ENCODE measurements around the gene KRT74.

KRT74 gene

DNA sequence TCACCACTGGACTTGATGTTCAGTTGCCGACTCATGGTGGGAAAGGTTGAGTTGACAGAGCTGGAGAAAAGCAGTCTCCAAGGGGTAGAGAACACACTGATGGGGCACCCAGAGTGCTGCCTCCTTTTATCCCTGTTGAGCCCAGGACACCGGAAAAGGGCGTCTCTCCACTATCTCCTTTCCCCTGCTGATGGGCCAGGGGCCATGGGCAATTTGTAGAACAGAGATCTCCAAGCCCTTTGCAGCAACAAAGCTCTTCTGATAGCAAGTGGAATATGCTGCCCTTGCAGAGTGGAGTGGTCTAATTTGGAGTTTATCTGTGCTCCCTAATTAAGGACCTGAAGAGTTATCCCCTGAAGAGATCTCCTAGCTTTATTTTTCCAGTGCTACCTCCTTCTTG, at the start of gene KRT74:
Gene KRT74 (minus strand): TSS at position 101 of the 400 bp plus-strand sequence. CDS start 66 bp downstream, at position 35.
- DNase-seq, result no peak

DNA sequence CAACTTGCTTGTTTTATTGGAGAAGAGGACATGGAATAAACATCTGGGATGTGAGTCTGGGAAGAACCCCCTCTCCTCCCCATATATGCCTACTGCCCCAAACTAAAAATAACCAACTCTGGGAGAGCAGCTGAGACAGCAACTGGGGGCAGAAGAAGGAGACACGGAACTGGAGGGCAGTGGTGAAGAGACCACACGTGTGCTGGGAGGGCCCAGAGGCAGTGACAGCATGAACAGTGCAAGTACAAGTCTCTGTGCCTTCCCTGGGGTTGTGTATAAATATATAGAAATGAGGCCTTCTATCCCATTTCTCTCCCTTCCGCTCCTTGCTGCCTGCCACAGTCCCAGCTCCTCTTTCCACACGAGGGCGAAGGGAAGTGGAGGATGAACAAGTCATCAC, 48.7 kb upstream of the KRT74 start:
- no peak for DNase-seq

DNA sequence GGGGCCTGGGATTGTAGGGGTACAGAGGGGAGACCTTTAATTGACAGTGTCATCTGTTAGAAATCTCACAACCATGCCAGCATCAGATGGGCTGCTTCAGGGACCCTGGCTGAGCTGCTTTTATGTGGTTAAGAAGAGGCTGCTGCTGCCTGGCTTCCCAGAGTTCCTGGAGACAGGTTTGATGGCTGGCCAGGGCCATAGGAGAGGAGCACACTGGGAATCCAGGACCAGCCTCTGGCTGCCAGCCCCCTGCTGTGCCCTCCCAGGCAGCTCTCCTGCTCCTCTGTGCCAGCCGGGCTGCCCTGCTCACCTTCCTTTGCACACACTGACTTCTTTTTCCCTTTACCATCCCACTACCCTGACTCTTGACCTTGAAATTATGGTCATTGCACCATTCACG, 45.2 kb upstream of the KRT74 start:
- DNase-seq, result no peak

DNA sequence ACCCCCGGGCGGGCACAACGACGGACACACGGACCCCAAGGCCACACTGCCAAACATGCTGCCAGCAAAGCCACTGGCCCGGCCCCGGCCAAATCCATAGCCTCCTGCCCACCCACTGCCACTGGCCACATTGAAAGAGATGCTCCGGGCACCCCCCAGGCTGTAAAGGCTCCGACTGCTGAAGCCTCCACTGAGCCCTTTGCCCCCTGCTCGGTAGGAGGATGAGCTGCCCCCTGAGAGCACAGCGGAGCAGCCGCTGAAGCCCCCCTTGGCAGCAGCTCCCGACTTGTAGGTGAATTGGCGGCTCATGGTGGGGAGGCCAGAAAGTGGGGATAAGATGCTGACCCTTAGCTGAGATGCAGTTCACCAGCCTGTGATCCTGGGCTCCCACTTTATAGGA, 44.6 kb upstream of the KRT74 start, which contains the start of gene KRT73:
Gene KRT73 (minus strand): TSS at position 344 of the 400 bp plus-strand sequence. CDS start 35 bp downstream, at position 309.
- DNase-seq, result no peak

DNA sequence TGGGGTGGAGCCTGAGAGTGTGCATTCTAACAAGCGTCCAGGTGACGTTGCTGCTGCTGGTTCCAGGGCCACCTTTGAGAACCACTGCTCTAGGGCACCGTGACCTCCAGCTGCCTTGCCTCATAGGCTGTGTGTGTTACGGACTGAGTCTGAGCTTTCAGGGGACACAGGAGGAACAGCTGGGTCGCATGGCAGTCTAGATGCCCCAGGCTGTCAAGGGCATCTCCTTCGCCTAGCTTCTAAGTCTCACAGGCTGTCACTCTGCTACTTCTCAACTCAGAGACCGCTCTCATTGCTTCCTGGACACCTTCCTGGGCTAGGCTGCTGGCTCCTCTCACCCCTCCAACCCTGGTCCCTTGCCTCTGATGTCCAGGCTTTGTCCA, 43.8 kb upstream of the KRT74 start:
- DNase-seq, result no peak

DNA sequence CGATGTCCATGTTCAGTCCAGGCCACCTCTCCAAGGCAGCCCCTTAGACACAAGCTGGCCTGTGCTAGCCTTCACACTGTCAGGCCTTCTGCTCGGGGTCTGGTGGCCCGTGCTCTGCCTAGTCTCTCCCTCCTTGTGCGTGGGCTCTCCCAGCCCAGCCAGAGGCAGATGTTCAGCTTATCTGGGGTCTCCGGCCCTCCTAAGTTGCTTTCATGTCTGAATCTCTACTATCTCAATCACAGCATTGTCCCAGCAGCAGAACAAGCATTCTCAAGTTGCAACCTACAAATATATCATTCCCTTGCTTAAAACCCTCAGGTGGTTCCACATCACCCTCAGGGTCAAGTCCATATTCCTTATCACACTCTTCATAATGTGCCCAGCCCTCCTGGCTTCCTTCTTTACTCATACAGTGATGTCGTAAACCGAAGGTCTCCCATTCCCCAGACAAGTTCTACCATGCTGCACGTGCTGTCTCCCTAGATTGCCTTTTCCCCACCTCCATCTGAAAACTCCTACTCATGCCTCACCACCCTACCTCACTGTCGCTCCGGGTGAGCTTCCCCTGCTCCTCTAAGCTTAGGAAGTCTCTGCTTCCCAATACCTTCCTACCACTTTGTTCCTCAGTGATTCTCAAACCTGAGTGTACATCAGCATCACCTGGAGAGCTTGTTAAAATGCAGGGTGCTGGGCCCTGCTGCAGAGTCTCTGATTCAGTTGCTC, 43.2 kb upstream of the KRT74 start:
- DNase-seq, result no peak

DNA sequence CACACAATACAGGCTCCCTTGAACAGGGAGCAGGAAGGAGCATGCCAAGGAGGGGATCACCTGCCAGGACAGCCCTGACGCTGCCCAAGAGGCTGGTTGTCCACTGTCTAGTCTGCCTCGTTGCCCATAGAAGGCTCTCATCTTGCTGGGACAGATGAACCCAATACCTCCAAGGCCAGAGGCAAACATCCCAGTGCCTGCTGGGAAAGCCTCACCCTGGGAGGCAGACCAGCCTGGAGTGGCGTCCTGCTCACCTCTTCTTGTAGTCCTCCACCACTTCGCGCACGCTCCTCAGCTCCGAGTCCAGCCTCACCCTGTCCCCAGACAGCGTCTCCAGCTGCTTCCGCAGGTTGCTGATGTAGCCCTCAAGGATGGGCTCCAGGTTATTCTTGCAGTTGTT, 42.3 kb upstream of the KRT74 start:
- DNase-seq, result no peak

DNA sequence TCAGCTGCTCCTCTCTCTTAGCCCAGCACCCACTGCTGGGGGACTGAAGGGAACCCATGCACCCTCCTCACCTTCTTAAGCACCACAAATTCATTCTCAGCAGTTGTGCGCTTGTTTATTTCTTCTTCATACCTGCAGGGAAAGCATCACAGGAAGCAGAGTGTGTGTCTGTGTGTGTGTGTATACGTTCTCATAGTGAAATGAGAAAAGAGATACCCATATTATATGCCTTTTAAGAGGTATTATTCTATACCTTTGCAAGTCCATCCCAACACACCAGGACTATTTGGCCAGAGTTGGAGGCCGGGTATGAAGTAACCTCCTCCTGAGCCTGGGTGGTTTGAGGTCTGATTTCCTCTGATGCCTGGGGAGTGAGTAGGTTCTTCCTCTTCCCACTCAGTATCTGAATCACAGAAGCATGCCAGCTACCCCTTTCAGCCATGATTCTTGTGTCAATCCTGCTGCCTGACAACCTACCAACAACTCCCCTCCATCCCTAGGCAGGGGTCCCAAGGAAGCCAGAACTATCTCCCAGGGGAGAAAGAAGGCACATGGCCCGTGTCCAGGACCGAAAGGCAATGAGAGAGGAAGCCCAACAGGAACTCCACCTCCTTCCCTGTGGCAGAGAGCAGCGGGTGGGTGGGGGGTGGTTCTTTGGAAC, 41.7 kb upstream of the KRT74 start:
- no peak for DNase-seq

DNA sequence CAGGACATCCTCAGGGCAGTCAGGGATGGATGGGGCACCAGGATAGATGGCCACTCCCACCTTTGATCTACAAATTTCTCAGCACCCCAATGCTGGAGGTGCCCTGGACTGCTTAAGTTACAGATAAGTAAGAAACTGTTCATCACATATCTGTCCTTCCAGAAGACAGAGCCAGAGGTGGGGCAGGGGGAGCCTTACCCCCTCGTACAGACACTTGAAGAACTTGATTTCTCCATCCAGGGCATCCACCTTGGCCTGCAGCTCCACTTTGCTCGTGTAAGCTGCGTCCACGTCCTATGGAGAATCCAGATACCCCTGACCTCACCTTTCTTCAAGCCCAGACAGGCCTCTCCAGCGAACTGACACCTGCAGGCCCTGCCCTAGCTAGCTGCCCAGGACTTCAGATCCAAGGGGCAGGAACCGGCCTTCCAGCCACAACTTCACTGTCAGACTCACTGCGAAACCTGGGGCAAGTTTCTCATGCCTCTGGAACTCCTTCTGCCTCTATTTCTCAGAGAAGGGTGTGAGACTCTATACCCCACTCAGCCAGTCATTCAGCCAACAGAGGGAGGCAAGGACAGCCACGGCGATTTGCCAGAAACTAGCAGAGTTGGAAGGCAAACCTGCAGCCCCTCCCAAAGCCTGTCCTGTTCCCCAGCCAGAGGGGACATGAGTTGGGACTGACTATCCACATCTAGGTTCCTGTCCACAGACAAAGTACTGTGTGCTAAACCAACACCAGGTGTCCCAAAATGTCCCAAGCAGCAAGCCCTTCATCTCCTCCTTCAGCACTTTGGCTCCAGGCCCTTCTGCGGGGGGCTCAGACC, 41.0 kb upstream of the KRT74 start:
- DNase-seq, result no peak

DNA sequence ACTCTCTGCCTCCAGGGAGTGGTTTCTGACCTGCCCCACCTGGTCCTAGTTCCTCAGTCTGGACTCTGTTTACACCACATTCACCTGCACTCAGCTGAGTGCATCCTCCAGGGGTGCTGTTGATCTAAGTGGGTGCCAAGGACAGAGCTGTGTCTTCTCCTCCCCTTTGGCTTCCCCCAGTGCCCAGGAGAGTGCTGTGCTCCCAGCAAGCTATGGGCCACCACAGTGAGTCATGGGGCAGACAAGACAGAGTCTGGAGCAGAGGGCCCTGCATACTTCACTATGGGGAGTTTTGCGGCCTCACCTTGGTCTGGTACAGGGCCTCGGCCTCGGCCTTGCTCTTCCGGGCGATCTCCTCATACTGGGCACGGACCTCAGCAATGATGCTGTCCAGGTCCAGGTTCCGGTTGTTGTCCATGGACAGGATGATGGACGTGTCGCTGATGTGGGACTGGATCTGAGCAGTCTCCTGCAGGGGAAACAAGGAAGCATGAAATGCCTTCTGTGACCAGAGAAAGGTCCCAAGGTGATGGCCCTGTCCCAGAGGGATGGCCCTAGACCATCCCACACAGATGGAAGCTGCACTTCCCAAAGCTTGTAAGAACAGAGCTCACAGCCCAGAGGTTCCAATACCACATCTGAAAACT, 39.9 kb upstream of the KRT74 start:
- DNase-seq, result no peak

DNA sequence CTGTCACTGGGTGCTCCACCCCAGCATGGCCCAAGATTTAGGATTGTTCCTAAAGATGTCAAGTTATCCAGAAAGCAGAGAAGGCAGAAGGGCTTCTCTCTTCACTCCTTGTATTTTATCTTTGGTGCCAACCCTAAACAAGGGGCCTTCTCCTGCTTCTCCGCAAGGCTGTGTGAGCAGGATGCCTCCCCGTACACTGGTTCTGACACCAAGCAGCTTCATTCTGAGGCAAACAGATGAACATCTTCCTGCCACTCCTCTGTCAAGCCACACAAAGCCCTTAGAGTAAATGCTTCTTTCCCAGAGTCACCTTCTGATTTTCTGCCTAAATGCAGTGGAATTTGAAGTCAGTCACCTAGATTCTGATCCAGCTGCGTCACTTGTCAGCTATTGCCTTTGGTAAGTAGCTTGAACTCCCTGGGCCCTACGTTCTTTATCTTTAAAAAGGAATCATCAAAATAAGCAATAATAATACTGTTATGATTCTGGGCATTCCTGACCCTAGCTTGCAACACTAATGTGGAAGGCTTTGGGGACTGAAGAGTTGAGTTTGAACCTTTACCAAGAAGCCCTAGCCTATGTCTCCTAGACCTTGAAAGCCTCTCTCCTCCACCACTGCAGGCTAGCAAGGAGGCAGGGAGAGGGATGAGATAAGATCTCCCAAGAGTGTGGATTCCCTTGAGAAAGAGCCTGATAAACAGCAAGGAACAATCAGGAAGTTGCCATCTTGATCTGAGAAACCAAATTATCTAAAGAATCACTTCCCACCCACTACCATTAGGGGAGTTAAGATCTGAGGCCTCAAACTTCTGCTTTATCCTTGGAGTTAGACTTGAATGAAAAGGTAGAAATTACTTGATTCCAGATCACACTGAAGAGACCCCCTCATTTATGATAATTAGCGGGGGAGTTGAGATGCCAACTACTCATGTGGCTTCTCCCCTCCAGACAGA, 39.1 kb upstream of the KRT74 start:
- DNase-seq, result no peak

DNA sequence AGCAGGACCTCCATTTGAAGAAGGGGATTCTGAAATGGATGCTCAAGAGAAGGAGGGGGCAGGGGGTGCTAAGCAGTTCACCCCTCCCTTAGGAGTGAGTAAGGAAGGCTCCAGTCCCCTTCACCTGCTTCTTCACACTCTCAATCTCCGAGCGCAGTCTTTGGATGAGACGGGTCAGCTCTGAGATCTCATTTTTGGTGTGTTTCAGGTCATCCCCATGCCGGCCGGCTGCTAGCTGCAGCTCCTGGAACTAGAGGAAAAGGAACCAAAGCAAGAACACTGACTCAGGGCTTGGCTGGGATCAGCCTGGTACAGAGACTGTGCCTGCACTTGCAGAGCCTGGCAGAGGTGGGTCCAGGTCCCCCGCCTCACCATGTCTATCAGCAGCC, 37.4 kb upstream of the KRT74 start:
- no peak for DNase-seq

DNA sequence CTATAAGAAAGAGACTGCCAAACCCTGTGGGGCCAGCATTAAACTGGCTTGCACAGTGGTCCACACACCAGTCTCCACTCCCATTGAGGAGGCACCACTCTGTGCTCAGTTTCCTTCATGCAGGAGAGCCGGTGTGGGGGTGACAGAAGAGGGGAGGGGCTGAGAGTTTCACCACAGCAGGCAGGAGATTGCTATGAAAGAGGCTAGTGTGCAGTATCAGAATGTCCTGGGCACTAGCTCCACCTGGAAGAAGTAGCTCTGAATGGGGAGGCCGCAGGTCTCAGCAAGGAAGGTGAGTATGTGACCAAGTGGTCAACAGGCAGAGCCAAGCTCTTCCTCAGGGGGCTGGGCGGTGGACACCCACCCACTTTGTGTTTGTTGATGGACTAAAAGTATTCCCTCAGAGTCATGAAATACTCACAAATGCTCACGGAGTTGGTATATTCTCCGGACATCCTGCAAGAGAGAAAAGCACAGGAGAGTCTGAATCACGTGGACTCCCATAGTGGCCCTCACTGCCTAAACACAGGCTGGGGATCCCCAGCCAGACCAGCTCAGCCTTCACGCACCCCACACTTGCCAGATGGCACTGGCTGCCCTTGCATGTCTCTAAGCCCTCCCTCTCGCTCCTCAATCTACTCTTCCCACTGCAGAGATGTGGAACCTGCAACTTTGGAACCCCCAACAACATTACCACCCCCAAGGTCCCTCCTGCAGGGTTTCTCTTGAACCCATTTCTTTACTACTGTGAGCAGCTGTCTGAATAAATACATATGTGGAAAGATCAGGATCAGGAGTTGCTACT, 35.4 kb upstream of the KRT74 start:
- DNase-seq, result no peak

DNA sequence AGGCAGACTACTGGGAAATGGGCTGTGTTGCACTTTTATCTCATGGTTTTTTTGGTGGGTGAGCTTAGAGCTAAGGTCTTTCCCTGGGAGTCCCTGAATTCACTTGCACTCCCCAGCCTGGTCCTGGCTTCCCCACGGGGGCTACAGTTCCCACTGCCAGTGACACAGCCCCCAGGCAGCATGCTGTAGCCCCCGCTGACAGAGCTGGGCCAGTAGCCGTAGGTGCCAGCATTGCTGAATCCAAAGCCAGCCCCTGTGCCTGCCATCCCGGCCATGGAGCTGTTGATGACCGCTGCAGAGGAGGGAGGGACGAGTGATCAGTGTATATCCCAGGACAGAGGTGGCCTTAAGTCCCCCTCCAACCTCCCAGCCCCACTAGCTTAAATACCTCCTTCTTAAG, 34.5 kb upstream of the KRT74 start:
- DNase-seq, result no peak

DNA sequence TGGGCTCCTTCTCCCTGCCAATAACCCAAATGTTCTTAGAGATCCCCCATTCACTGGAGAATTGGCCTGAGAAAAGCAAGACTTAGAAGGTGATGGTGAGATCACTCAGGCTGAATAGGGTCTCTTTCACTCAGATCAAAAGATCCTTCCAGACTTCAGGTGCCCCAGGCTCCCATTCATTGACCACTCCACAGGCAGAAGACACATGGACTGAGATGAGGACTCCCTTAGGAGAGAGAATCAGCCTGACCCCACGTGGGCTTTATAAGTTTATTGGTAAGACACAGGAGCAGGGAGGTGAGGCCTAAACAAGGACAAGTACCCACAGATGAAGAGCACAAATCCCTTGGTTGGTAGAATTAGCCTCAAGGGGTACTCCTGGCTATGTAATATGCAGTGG, 33.7 kb upstream of the KRT74 start:
- no peak for DNase-seq

DNA sequence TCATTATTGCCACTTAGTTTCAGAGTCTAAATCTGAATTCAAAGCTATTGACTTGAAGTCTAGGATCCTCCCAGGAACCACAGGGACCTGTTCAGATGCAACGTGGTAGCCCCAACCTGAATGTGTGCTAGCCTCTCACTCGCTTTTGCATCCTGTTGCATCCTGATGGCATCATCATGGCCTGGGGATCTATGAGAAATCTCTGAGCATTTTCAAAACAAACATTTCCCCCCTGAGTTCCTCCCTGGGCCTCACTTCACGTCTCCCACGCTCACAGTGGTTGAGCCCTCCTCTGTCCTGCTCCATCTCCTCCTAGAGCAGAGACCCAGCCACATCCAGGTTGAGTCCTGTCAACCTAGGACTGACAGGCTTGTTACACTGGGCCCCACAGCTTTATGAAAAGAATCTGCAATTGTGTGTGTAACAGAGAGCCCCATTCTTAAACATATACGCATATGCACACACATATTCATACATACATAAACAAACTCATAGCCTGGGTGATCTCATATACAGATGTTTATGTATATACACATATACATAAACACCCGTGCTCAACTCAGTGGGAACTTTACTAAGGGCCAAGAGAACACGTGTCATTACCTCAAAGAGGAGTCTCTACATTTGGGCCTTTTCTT, 33.1 kb upstream of the KRT74 start:
- no peak for DNase-seq

DNA sequence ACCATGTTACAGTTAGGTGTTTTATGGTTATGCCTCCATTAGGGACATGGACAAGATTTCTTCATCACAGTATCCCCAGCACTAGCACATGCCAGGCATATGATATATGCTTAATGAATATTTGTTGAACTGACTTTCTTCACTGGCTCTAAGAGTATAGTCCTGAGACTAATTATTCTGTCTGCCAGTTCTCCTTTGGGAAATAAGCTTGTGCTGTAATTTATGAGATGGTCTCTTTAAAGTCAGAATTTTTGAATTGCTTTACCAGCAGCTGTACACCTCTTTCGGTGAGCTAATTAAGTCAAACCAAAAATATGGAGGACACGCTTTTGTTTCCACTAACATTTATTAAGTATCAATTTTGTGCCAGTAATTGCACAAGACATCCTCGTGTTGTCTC, 32.5 kb upstream of the KRT74 start:
- DNase-seq, result no peak

DNA sequence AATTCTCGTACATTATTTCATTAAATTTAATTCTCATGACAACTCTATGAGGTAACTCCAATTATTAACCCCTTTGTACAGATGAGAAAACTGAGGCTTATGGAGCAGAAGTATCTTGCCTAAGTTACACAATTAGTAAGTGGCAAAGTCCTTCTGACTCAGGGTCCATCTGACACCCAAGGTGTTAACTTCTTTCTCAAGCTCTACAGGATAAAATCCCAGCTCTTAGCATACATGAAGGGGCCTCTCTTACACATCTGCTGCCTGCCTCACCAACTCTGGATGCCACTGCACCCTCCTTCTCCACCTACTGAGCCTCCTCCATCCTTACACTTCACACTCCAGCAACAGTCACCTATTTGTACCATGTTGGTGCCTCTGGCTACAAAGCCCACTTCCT, 31.9 kb upstream of the KRT74 start:
- DNase-seq, result no peak

DNA sequence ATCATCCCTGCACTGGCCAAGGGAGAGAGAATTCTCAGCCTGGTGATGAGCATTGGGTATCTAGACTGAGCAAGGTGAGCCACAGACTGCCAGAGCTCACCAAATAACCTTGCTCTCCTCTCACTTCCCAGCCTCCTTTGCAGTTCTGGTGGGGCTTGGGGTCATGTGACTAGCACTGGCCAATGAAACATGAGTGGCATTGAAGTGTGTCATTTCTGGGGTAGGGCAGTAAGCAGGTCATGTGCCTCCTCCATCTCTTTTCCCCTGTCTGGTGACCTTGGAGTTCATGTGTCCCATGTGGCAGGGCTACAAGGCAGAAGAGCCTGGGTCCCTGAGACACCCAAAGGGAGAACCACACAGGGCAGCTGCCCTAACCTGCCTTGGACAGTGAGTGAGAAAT, 31.2 kb upstream of the KRT74 start:
- DNase-seq, result no peak

DNA sequence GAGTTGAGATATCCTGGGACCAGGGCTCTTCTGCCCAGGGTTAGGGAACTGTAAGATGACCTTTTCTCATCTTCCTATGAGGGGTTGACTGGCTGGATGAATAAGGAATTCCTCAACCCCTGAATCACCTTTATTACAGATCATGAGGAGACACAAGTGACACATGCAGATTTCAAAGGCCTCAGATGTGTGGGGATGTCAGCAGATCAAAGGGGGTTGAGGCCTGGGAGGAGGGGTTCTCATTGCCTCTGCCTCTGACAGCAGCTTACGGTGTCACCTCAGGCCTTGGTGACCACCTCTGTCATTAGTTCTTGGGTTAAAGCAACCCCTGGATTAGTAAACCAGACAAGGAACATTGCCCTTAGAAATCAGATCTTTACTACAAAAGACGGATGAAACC, 29.7 kb upstream of the KRT74 start:
- DNase-seq, result no peak

Measured in C1 segment of cervical spinal cord (tissue), 14 donors.